ENCODE data around the gene FAAP20. TPM values are rescaled to one million over a fixed set of nuclear protein-coding genes. Genes with fewer than 3 reads are reported as not detected.
A peak's percentile ranks its signal among the peaks of the same experiment; 100 is the strongest.

FAAP20 gene
- total RNA-seq, 1 experiment from 2014 or later: 133 TPM

DNA sequence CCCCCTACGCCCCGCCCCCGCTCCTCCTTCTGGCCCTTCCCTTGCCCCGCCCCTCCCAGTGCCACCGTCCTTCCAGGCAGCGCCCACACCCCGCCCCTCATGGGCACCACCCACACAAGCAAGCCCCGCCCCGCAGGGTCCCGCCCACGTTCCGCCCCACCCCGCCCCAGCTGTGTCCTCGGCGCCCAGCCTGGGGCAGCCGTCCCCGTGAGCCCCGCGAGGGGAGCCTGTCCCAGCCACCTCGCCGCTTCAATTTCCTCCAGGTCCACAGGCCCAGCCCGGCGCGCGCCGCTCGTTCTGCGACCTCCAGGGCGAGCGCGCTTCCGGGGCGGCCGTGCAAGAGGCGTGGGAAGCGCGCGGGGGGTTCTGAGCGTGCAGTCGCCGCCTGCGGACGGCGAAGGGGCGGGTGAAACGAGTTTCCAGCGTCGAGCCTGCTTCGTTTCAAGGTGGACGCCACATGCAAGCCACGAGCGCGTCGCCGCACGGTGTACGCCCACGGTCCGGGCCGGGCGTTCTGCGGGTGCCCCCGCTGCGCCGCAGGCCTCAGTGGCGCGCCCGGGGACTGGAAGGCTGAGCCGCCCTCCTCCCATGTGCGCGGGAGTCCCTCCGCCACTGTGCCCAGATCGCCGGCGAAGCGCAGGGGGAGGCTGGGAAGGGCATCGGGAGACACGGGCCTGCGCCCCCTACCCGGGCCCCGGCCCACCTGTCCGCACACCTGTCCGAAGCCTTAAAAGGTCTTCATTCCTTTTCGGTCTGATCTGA lies 10.8 kb upstream of the FAAP20 start (continued):
- TF ChIP-seq, protein P1, sequence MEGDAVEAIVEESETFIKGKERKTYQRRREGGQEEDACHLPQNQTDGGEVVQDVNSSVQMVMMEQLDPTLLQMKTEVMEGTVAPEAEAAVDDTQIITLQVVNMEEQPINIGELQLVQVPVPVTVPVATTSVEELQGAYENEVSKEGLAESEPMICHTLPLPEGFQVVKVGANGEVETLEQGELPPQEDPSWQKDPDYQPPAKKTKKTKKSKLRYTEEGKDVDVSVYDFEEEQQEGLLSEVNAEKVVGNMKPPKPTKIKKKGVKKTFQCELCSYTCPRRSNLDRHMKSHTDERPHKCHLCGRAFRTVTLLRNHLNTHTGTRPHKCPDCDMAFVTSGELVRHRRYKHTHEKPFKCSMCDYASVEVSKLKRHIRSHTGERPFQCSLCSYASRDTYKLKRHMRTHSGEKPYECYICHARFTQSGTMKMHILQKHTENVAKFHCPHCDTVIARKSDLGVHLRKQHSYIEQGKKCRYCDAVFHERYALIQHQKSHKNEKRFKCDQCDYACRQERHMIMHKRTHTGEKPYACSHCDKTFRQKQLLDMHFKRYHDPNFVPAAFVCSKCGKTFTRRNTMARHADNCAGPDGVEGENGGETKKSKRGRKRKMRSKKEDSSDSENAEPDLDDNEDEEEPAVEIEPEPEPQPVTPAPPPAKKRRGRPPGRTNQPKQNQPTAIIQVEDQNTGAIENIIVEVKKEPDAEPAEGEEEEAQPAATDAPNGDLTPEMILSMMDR (IDR thresholded peaks at IDR 0.05): no peak
- TF ChIP-seq, protein P2, sequence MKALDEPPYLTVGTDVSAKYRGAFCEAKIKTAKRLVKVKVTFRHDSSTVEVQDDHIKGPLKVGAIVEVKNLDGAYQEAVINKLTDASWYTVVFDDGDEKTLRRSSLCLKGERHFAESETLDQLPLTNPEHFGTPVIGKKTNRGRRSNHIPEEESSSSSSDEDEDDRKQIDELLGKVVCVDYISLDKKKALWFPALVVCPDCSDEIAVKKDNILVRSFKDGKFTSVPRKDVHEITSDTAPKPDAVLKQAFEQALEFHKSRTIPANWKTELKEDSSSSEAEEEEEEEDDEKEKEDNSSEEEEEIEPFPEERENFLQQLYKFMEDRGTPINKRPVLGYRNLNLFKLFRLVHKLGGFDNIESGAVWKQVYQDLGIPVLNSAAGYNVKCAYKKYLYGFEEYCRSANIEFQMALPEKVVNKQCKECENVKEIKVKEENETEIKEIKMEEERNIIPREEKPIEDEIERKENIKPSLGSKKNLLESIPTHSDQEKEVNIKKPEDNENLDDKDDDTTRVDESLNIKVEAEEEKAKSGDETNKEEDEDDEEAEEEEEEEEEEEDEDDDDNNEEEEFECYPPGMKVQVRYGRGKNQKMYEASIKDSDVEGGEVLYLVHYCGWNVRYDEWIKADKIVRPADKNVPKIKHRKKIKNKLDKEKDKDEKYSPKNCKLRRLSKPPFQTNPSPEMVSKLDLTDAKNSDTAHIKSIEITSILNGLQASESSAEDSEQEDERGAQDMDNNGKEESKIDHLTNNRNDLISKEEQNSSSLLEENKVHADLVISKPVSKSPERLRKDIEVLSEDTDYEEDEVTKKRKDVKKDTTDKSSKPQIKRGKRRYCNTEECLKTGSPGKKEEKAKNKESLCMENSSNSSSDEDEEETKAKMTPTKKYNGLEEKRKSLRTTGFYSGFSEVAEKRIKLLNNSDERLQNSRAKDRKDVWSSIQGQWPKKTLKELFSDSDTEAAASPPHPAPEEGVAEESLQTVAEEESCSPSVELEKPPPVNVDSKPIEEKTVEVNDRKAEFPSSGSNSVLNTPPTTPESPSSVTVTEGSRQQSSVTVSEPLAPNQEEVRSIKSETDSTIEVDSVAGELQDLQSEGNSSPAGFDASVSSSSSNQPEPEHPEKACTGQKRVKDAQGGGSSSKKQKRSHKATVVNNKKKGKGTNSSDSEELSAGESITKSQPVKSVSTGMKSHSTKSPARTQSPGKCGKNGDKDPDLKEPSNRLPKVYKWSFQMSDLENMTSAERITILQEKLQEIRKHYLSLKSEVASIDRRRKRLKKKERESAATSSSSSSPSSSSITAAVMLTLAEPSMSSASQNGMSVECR (CRISPR knock-in tag; IDR thresholded peaks at IDR 0.05; ENCODE audit: borderline replicate concordance): peak; percentile 70; the same call in 1 of the 2 replicates
- TF ChIP-seq ZNF121 (CRISPR knock-in tag; IDR thresholded peaks at IDR 0.05) (no peak), GABPB1 (CRISPR knock-in tag; IDR thresholded peaks at IDR 0.05) (no peak), CREM (CRISPR knock-in tag; IDR thresholded peaks at IDR 0.05) (no peak; the same call in 1 of the 2 replicates), ESRRA (CRISPR knock-in tag; IDR thresholded peaks at IDR 0.05; ENCODE audit: borderline replicate concordance) (0 out of 2 replicates have a peak, but pooled peaks have one; percentile 75), TCF7 (CRISPR knock-in tag; IDR thresholded peaks at IDR 0.05; ENCODE audit: low read depth) (no peak), NFE2L1 (CRISPR knock-in tag; IDR thresholded peaks at IDR 0.05) (no peak), SOX15 (CRISPR knock-in tag; IDR thresholded peaks at IDR 0.05) (no peak), NR2C2 (CRISPR knock-in tag; IDR thresholded peaks at IDR 0.05) (no peak), NFYB (CRISPR knock-in tag; conservative IDR thresholded peaks at IDR 0.05; ENCODE audit: low read depth) (no peak; the same call in 1 of the 2 replicates), MXD4 (CRISPR knock-in tag; IDR thresholded peaks at IDR 0.05; ENCODE audit: borderline replicate concordance) (no peak), FOXP1 (CRISPR knock-in tag; IDR thresholded peaks at IDR 0.05; ENCODE audit: borderline replicate concordance) (peak; percentile 92), OVOL2 (CRISPR knock-in tag; IDR thresholded peaks at IDR 0.05; ENCODE audit: borderline replicate concordance) (no peak)
- TF ChIP-seq, protein P3, sequence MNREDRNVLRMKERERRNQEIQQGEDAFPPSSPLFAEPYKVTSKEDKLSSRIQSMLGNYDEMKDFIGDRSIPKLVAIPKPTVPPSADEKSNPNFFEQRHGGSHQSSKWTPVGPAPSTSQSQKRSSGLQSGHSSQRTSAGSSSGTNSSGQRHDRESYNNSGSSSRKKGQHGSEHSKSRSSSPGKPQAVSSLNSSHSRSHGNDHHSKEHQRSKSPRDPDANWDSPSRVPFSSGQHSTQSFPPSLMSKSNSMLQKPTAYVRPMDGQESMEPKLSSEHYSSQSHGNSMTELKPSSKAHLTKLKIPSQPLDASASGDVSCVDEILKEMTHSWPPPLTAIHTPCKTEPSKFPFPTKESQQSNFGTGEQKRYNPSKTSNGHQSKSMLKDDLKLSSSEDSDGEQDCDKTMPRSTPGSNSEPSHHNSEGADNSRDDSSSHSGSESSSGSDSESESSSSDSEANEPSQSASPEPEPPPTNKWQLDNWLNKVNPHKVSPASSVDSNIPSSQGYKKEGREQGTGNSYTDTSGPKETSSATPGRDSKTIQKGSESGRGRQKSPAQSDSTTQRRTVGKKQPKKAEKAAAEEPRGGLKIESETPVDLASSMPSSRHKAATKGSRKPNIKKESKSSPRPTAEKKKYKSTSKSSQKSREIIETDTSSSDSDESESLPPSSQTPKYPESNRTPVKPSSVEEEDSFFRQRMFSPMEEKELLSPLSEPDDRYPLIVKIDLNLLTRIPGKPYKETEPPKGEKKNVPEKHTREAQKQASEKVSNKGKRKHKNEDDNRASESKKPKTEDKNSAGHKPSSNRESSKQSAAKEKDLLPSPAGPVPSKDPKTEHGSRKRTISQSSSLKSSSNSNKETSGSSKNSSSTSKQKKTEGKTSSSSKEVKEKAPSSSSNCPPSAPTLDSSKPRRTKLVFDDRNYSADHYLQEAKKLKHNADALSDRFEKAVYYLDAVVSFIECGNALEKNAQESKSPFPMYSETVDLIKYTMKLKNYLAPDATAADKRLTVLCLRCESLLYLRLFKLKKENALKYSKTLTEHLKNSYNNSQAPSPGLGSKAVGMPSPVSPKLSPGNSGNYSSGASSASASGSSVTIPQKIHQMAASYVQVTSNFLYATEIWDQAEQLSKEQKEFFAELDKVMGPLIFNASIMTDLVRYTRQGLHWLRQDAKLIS (CRISPR knock-in tag; IDR thresholded peaks at IDR 0.05; ENCODE audit: borderline replicate concordance): no peak
- TF ChIP-seq, protein P4, sequence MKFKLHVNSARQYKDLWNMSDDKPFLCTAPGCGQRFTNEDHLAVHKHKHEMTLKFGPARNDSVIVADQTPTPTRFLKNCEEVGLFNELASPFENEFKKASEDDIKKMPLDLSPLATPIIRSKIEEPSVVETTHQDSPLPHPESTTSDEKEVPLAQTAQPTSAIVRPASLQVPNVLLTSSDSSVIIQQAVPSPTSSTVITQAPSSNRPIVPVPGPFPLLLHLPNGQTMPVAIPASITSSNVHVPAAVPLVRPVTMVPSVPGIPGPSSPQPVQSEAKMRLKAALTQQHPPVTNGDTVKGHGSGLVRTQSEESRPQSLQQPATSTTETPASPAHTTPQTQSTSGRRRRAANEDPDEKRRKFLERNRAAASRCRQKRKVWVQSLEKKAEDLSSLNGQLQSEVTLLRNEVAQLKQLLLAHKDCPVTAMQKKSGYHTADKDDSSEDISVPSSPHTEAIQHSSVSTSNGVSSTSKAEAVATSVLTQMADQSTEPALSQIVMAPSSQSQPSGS (CRISPR knock-in tag; IDR thresholded peaks at IDR 0.05; ENCODE audit: borderline replicate concordance, low read depth): no peak
- TF ChIP-seq, protein P5, sequence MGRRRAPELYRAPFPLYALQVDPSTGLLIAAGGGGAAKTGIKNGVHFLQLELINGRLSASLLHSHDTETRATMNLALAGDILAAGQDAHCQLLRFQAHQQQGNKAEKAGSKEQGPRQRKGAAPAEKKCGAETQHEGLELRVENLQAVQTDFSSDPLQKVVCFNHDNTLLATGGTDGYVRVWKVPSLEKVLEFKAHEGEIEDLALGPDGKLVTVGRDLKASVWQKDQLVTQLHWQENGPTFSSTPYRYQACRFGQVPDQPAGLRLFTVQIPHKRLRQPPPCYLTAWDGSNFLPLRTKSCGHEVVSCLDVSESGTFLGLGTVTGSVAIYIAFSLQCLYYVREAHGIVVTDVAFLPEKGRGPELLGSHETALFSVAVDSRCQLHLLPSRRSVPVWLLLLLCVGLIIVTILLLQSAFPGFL (CRISPR knock-in tag; IDR thresholded peaks at IDR 0.05; ENCODE audit: borderline replicate concordance): no peak
- TF ChIP-seq, protein P6, sequence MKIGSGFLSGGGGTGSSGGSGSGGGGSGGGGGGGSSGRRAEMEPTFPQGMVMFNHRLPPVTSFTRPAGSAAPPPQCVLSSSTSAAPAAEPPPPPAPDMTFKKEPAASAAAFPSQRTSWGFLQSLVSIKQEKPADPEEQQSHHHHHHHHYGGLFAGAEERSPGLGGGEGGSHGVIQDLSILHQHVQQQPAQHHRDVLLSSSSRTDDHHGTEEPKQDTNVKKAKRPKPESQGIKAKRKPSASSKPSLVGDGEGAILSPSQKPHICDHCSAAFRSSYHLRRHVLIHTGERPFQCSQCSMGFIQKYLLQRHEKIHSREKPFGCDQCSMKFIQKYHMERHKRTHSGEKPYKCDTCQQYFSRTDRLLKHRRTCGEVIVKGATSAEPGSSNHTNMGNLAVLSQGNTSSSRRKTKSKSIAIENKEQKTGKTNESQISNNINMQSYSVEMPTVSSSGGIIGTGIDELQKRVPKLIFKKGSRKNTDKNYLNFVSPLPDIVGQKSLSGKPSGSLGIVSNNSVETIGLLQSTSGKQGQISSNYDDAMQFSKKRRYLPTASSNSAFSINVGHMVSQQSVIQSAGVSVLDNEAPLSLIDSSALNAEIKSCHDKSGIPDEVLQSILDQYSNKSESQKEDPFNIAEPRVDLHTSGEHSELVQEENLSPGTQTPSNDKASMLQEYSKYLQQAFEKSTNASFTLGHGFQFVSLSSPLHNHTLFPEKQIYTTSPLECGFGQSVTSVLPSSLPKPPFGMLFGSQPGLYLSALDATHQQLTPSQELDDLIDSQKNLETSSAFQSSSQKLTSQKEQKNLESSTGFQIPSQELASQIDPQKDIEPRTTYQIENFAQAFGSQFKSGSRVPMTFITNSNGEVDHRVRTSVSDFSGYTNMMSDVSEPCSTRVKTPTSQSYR (CRISPR knock-in tag; IDR thresholded peaks at IDR 0.05): no peak; the same call in 1 of the 2 replicates
- TF ChIP-seq, protein P7, sequence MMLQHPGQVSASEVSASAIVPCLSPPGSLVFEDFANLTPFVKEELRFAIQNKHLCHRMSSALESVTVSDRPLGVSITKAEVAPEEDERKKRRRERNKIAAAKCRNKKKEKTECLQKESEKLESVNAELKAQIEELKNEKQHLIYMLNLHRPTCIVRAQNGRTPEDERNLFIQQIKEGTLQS (CRISPR knock-in tag; conservative IDR thresholded peaks at IDR 0.05): no peak
- TF ChIP-seq, protein P8, sequence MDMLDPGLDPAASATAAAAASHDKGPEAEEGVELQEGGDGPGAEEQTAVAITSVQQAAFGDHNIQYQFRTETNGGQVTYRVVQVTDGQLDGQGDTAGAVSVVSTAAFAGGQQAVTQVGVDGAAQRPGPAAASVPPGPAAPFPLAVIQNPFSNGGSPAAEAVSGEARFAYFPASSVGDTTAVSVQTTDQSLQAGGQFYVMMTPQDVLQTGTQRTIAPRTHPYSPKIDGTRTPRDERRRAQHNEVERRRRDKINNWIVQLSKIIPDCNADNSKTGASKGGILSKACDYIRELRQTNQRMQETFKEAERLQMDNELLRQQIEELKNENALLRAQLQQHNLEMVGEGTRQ (CRISPR knock-in tag; IDR thresholded peaks at IDR 0.05): no peak; the same call in 1 of the 2 replicates

Measured in WTC11 (cell line).